ENCODE data around the gene FAM20A. TPM values are rescaled to one million over a fixed set of nuclear protein-coding genes. Genes with fewer than 3 reads are reported as not detected.
A peak's percentile ranks its signal among the peaks of the same experiment; 100 is the strongest.

Gene FAM20A
- total and polyA plus RNA-seq, 2 of the 8 experiments (the other 6 are each of a cell fraction or from before 2014, with no cell fraction given): 3.6 to 11.9 TPM

- TF ChIP-seq CHD7 (IDR thresholded peaks at IDR 0.05; ENCODE audit: insufficient replicate concordance, low read length) (no peak), HDAC6 (IDR thresholded peaks at IDR 0.05; ENCODE audit: low read depth, low read length) (no peak), CHD2 (IDR thresholded peaks at IDR 0.05; ENCODE audit: low read length) (no peak), ATF2 (IDR thresholded peaks at IDR 0.05; ENCODE audit: low read length) (no peak), TEAD4 (IDR thresholded peaks at IDR 0.05; ENCODE audit: low read depth, low read length) (0 out of 2 replicates have a peak, but pooled peaks have one; percentile 17), HDAC2 (IDR thresholded peaks at IDR 0.05; ENCODE audit: borderline replicate concordance in 1 of 2, low read depth in 2 of 2, low read length in 2 of 2) (no peak), KDM4A (IDR thresholded peaks at IDR 0.05; ENCODE audit: low read depth, low read length, severe bottlenecking) (no peak), SP4 (IDR thresholded peaks at IDR 0.05; ENCODE audit: low read length) (no peak), GABPA (IDR thresholded peaks at IDR 0.05; ENCODE audit: borderline replicate concordance, insufficient read depth, low read length) (no peak)
Measured at GRCh38 chr17:68613739-68614298, 12.7 kb upstream of the FAM20A start (continued).
